GM12801 (cell line): Measurements from ENCODE around the gene TANC1.

Experiments used
- TF ChIP-seq, protein P1 (sequence below): IDR thresholded peaks from one replicate; pipeline ENCODE4 v1.5.1; 2011; ENCODE audit warnings: control low read depth; ENCODE audit not compliant: insufficient read length; ENCODE audit errors: extremely low read depth

Gene TANC1

DNA sequence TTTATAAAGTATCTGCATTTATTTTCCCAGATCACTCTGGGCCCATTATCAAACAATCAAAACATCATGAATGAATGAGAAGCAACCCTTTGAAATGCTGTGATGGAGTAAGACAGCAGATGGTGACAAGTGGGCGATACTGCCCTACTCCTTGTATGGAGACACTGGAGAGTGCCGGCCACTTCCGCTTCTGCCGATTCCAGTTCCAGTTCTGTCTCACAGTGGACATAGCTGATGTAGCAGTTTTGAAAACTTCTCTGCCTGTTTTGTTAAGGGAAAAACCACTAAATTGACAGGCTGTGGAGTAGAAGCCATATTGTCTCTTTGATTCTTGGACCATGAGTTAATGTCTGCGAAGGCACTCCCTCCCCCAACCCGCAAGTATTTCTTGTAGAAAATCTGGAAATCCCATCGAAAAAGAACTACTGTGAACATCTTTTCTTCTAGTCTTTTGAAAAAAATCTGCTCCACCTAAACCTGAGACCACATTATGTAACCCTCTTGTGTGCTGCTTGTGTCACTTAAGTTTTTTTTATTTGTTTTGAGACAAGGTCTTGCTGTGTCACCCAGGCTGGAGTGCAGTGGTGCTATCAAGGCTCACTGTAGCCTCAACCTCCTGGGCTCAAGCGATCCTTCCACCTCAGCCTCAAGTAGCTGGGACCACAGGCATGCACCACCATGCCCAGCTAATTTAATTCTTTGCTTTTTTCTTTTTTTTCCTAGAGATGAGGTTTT, 133.5 kb downstream of the TANC1 start:
- TF ChIP-seq, protein P1, sequence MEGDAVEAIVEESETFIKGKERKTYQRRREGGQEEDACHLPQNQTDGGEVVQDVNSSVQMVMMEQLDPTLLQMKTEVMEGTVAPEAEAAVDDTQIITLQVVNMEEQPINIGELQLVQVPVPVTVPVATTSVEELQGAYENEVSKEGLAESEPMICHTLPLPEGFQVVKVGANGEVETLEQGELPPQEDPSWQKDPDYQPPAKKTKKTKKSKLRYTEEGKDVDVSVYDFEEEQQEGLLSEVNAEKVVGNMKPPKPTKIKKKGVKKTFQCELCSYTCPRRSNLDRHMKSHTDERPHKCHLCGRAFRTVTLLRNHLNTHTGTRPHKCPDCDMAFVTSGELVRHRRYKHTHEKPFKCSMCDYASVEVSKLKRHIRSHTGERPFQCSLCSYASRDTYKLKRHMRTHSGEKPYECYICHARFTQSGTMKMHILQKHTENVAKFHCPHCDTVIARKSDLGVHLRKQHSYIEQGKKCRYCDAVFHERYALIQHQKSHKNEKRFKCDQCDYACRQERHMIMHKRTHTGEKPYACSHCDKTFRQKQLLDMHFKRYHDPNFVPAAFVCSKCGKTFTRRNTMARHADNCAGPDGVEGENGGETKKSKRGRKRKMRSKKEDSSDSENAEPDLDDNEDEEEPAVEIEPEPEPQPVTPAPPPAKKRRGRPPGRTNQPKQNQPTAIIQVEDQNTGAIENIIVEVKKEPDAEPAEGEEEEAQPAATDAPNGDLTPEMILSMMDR, result no peak

DNA sequence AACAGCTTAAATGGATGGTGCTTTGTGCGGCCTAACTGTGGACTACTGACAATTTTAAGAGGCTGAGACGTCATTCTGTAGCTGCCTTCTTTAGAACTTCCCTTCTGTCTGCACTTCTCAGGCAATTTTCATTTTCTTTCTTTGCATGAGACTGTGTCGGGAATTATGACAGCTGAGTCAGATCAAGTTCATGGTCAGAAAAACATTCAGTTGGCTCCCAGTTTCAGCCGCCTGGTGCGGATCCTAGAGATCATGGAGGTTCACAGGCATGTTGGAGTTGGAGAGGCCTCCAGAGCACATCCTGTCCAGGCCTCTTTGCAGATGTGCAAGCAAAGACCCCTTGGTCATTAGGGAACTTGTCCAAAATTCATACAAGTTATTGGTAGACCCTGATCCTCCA, 135.0 kb downstream of the TANC1 start:
- TF ChIP-seq, protein P1, result no peak

DNA sequence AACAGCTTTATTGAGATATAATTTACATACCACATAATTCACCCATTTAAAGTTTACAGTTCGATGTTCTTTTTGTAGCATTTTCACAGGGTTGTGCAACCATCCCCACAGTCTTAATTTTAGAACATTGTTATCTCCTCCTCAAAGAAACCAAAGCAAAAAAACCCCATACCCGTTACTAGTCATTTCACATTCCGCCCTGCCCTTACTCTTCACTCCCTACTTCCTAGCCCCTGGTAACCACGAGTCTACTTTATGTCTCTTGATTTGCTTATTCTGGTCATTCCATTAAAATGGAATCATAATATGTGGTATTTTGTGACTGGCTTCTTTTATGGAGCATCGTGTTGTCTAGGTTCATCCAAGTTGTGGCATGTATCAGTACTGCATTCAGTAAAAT, 137.7 kb downstream of the TANC1 start:
- TF ChIP-seq, protein P1, result no peak

DNA sequence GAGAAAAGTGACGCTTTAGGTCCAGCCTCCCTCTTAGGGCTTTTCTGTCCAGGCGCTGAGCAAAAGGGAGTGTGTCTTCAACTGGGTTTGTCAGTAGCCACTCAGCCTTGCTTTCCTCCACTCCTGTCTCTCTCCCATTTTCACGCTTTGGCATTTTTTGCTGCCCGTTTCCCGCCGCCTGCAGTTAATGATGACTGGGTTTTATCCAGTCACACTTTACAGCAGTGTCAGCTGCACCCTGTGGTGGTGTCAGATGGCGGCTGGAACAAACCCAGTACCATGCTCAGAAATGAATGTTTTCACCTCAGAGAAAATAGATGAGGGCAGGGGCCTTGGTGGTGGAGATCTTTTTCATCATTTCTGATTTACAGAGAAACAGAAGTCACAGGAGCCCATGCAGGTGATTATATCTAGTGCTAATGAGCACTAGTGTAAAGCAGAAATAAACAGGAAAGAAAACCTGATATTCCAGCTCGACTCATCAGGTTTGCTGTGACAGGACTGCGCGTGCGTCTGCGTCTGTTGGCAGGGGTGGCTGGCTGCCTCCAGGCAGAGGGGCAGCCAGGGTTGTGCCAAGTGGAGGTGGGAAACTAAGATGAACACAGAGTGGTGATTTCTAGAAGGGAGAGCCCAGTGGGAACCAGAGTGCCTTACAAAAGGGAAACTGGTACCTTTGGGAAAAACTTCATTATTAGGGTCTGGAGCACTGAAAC, 139.9 kb downstream of the TANC1 start:
- TF ChIP-seq, protein P1, result no peak

DNA sequence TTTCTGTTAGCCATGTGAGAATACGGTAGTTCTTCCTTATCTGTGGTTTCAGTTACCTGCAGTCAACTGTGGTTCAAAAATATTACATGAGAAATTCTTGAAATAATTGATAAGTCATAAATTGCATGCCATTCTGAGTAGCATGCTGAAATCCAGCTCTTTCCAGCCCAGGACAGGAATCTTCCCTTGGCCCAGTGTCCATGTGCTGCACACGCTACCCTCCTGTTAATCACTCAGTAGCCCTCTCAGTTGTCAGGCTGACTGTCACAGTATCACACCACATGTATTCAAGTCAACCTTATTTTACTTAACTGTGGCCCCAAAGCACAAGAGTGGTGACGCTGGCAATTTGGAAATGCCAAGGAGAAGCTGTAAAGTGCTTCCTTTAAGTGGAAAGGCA, 141.1 kb downstream of the TANC1 start:
- TF ChIP-seq, protein P1, result no peak

DNA sequence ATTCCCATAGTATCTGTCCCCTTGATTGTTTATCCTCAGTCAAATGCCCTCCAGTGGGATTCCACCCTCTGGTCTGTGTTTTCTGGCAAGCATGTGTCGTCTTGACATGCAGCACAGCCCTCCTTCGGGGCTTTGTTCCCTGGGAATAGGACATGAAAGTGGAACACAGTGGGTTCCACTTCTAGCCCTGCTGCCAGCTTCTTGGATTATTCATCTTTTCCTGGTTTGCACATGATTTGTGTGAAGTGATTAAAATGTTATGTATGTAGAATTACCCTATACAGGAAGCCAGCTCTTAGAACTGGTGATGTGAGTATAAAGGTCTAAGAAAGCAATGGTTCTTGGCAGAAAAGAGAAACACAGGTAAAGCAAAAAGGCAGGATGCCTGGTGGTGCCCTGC, 142.3 kb downstream of the TANC1 start:
- TF ChIP-seq, protein P1, result no peak

DNA sequence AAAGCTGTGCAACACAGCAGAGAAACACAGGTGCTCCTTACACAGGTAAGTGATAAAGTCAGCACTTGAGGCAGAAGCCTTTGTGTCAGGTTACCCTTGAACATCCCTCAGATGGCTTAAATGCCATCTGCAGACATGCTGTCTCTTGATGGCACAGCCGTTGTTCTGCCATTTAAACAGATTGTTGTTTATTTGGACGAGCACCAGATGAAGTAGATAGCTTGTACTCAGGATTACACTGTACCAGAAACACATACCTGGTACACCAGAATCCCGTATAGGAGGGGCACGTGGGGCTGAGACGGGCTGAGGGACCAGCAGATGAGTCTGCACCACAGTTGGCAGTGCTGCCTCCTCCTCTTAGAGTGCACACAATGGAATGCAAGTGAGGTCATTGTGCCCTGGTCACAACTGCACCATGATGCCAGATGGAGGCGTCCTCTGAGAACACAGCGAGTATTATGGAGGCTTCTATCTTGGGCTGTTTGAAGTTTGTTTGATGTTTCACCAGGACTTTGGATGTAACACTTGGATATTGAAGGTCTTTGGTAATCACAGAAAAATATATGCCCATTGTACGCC, 143.0 kb downstream of the TANC1 start:
- TF ChIP-seq, protein P1, result no peak
